ENCODE results near the gene ETV4.

Gene ETV4

GRCh38 chr17:43546319-43547188, at the start of gene ETV4:
Gene ETV4, minus strand, starts transcription at chr17:43546340. Its CDS starts 723 bp downstream, at chr17:43545617.
- FAIRE-seq = peak; percentile 81
- peak; percentile 98 for DNase-seq (ENCODE audit: insufficient read length, low spot score)

DNA sequence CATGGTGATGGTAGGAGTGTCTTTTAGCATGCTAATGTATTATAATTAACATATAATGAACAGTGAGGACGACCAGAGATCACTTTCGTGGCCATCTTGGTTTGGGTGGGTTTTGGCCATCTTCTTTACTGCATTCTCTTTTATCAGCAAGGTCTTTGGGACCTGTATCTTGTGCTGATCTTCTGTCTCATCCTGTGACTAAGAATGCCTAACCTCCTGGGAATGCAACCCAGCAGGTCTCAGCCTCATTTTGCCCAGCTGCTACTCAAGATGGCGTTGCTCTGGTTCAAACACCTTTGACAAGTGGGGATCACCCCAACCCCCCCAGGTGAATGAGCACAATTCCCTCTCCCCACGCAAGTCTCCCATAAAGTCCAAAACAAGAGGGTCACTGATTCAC, 49.3 kb upstream of the ETV4 start:
- FAIRE-seq (no peak), DNase-seq (ENCODE audit: insufficient read length, low spot score) (no peak)

- FAIRE-seq = peak; percentile 86
- peak; percentile 88 for DNase-seq (ENCODE audit: insufficient read length, low spot score)
Measured at GRCh38 chr17:43591779-43592562, 45.8 kb upstream of the ETV4 start.

DNA sequence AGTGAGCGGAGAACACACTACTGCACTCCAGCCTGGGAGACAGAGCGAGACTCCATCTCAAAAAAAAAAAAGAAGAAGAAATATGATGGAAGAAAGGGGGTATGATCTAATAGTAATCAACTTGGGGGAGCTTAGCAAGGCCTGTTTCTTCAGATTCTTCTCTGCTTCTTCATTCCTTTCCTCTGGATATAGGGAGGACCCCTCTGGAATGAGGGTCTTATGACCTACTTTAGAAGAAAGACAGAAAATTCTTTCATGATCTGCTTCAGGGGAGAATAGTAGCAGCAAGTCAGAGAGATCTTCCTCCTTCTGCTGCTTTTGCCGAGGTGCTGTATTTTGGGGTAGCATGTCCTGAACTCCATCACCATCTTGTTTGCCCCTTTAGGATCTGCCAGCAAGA, 44.9 kb upstream of the ETV4 start:
- FAIRE-seq (peak; percentile 16), DNase-seq (ENCODE audit: insufficient read length, low spot score) (no peak)

DNA sequence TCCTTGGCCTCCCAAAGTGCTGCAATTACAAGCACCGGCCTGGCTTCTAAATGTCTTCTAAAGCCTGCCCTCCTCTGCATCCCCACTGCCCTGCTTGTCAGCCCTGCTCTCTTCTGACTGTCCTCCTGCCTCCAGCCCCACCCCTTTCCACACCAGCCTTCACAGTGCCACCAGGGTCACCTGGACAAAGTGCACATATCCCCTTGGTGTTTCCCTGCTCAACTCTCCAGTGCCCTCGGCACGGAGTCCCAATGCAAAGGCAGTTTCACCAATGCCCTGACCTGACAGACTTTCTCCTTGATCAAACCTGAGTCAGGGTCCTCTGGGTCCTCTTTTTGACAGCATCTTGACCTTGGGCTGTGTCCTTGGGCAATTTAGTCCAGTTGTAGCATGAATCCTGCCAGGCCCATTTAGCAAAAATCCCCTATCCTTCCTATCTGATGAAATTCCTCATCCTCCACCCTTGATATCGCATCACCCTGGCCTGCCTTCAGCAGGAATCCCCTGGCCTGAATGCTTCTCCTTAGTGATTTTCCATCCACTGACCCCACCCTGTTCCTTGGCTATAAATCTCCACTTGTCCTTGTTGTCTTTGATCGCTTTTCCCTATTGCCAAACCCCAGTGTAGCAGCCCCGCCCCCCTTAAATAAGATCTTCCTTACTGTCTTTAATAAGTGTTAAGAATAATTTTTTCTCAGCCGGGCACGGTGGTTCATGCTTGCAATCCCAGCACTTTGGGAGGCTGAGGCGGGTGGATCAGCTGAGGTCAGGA, 42.7 kb upstream of the ETV4 start:
- peak; percentile 76 for FAIRE-seq

GRCh38 chr17:43588121-43588520, 42.0 kb upstream of the ETV4 start:
- no peak for DNase-seq (ENCODE audit: insufficient read length, low spot score)

More for the DNA sequence above, 42.7 kb upstream of the ETV4 start:
- DNase-seq (ENCODE audit: insufficient read length, low spot score) = no peak

DNA sequence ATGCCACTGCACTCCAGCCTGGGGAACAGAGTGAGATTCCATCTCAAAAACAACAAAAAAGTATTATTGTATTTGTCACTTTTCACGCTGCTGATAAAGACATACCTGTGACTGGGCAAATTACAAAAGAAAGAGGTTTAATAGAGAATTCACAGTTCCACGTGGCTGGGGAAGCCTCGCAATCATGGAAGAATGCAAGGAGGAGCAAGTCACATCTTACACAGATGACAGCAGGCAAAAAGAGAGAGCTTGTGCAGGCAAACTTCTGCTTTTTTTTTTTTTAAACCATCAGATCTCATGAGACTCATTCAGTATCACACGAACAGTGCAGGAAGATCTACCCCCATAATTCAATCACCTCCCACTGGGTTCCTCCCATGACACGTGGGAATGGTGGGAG, 41.5 kb upstream of the ETV4 start:
- DNase-seq (ENCODE audit: insufficient read length, low spot score) = no peak
- FAIRE-seq = no peak

More at GRCh38 chr17:43588121-43588520, 42.0 kb upstream of the ETV4 start:
- FAIRE-seq = no peak

GRCh38 chr17:43584666-43585102, 38.5 kb upstream of the ETV4 start:
- FAIRE-seq = no peak
- no peak for DNase-seq (ENCODE audit: insufficient read length, low spot score)

DNA sequence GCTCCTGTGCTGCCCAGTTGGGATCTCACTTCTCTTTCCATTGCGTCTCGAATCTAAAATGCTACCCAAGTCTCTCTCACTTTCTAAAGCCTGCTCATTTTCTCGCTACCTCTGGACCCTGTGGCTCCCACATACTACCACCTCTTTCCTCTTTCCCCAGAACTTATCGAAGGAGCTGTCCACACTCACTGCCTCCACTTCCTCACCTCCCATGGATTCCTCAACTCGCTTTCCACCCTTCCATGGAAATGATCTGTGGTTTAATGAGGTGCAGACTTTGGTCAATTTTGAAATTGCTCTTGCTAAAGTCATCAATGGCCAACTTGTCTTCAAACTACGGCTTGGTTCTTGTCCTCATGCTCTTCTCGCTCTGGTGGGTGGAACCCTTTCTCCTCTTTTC, 37.2 kb upstream of the ETV4 start:
- FAIRE-seq (no peak), DNase-seq (ENCODE audit: insufficient read length, low spot score) (no peak)

GRCh38 chr17:43581613-43582012, 35.5 kb upstream of the ETV4 start:
- FAIRE-seq = no peak
- no peak for DNase-seq (ENCODE audit: insufficient read length, low spot score)

GRCh38 chr17:43581130-43581529, 35.0 kb upstream of the ETV4 start:
- DNase-seq (ENCODE audit: insufficient read length, low spot score) (no peak), FAIRE-seq (no peak)

DNA sequence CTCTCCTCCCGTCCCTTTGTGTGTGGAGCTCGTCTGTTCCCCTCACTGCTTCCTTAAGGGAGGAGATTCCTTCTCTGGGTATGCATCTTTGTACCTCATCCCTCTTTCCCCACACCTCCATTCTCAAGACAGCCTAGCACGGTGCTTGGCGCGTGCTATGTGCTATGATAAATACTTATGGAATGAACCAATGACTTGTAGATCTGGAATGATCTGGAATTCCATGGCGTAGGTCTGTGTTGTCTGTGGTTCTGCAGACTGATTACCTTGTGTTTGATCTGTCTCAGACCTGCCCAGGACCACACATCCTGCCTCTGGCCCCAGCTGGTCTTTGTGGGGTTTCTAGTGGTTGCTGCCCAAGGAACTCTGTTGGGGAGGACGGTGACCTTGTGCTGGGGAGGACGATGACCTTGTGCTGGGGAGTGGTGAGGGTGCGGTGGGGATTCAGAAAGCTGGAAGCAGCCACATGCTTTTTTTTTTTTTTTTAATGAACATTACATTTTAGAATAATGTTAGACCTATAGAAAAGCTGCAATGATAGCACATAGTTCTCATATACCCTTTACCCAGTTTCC, 33.5 kb upstream of the ETV4 start:
- DNase-seq (ENCODE audit: insufficient read length, low spot score) (peak; percentile 53), FAIRE-seq (peak; percentile 82)

GRCh38 chr17:43578699-43579565, 32.8 kb upstream of the ETV4 start:
- FAIRE-seq (peak; percentile 38), DNase-seq (ENCODE audit: insufficient read length, low spot score) (peak; percentile 57)

- FAIRE-seq = no peak
- no peak for DNase-seq (ENCODE audit: insufficient read length, low spot score)
Measured at GRCh38 chr17:43578404-43578698, 32.2 kb upstream of the ETV4 start.

DNA sequence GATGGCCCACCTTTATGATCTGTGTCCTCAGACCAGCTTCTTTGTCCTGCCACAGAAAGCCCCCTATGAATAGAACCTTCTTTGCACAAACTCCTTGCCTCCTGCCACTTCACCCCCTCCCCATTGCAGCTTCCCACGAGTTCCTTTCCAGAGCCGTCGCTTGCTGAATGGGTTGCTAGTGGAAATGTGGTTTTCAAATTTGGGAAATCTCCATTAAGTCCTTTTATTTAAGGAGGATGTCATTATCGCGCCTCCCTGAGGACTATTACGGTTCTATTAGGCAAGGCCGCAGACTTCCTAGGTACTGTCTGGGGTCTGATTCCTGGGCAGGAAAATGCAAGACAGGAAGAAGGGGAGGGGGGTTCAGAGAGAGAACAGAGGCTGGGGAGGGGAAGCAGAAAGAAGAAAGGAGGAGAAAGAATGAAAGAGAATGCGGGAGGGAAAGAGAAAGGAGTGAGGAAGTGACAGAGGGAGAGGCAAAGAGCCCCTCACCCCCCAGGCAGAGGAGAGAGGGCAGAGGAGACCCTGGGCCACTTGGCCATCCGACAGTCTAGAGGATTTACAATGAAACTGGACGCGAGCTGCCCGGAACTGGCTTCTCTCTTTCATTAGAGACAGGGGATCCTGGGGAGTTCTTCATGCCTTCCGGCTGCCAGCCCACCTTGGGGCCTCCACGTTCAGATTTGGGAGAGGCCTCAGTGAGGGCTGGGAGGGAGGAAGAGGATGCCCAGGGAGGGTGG, 31.7 kb upstream of the ETV4 start:
- no peak for FAIRE-seq
- DNase-seq (ENCODE audit: insufficient read length, low spot score) = no peak

DNA sequence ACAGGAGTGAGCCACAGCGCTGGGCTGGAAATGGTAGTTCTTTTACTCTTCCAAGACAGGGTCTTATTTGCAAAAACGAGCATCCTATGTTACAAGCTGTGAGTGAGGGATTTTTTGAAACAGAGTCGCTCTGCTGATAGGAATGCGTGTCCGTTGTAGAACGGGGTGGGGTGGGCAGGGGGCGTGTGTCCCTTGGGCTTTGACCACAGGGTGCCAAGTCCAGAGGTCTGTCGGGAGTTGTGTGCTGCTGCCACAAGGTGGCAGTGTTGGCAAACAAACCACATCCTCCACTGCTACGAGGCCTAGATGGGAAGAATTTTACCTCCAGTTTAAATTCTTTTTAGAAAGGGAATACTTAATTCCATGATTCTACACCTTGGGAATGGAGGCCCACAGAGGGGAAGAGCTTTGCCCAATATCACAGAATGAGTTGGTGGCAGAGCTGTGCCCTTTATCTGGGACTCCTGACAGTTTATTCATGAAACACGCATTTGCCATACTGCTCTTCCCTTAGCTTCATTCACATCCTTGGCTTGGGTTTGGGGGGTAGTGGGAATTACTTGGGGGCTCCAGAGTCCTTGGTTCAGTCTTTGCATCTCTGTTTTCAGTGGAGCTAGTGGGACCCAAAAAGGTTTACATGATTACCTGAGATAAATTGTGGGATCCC, 30.6 kb upstream of the ETV4 start:
- FAIRE-seq = peak; percentile 62
- DNase-seq (ENCODE audit: insufficient read length, low spot score) = peak; percentile 87

- DNase-seq (ENCODE audit: insufficient read length, low spot score) (no peak), FAIRE-seq (no peak)
Measured at GRCh38 chr17:43574896-43575525, 28.9 kb upstream of the ETV4 start.

DNA sequence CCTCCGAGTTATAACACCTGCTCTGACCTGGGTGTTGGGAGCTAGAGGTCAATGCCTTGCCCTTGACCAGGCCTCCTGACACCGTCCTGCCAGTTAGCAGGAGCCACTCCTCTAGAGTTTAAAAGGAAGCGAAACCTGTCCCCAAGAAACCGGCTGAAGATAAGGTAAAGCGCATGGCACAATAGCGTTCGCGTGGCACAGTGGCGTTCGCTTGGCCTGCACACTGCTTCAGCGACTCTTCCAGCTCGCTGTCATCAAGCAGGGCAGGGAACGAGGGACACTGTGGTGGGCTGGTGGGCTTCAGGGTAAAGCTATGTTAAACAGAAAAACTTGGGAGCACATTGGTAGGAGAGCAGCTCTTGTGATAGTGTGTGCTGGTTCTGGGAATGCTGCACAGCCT, 28.2 kb upstream of the ETV4 start:
- FAIRE-seq = no peak

More for the DNA sequence above, 28.2 kb upstream of the ETV4 start:
- no peak for DNase-seq (ENCODE audit: insufficient read length, low spot score)
